Hepatocyte (in vitro differentiated cells): ENCODE data around the gene LRRC47. TPM values are rescaled to one million over a fixed set of nuclear protein-coding genes. Genes with fewer than 3 reads are reported as not detected.

Source experiments
- DNase-seq: peaks from one replicate; pipeline ENCODE4 v3.0.0-alpha.2; 2016; ENCODE audit warnings: low spot score
- H2AFZ ChIP-seq: fragments of 200-600 bp; sonication (generic); 2 replicates; pipeline ENCODE4 v1.6.0; 2016; ENCODE audit warnings: antibody characterized with exemption, mild to moderate bottlenecking
- H3K27ac ChIP-seq: fragments of 200-600 bp; sonication (generic); 2 replicates; pipeline ENCODE4 v1.5.1; 2016; ENCODE audit warnings: mild to moderate bottlenecking
- H3K27me3 ChIP-seq: fragments of 200-600 bp; sonication (generic); 2 replicates; pipeline ENCODE4 v1.6.1; 2016
- H3K36me3 ChIP-seq: fragments of 200-600 bp; sonication (generic); replicated peaks from 2 replicates; pipeline ENCODE4 v1.5.1; 2016; ENCODE audit warnings: low read depth; ENCODE audit not compliant: insufficient read depth
- H3K4me1 ChIP-seq: fragments of 200-600 bp; sonication (generic); 2 replicates; pipeline ENCODE4 v1.5.1; 2016; ENCODE audit warnings: mild to moderate bottlenecking, moderate library complexity; ENCODE audit not compliant: insufficient read depth
- H3K4me2 ChIP-seq: fragments of 200-600 bp; sonication (generic); 2 replicates; pipeline ENCODE4 v1.6.0; 2016
- H3K4me3 ChIP-seq: fragments of 200-600 bp; sonication (generic); 2 replicates; pipeline ENCODE4 v1.5.1; 2016; ENCODE audit warnings: mild to moderate bottlenecking
- H3K79me2 ChIP-seq: fragments of 200-600 bp; sonication (generic); 2 replicates; pipeline ENCODE4 v1.6.0; 2017; ENCODE audit warnings: mild to moderate bottlenecking
- H3K9me2 ChIP-seq: fragments of 200-600 bp; sonication (generic); replicated peaks from 2 replicates; pipeline ENCODE4 v1.6.0; 2017; ENCODE audit warnings: mild to moderate bottlenecking; ENCODE audit not compliant: insufficient read depth
- H3K9me3 ChIP-seq: fragments of 200-600 bp; sonication (generic); 2 replicates; pipeline ENCODE4 v1.5.1; 2016; ENCODE audit warnings: low read depth, mild to moderate bottlenecking
- H4K20me1 ChIP-seq: fragments of 200-600 bp; sonication (generic); 2 replicates; pipeline ENCODE4 v1.6.0; 2016; ENCODE audit warnings: mild to moderate bottlenecking; ENCODE audit not compliant: insufficient read depth, poor library complexity, severe bottlenecking
- CTCF ChIP-seq: fragments of 200-600 bp; sonication (generic); IDR thresholded peaks from 2 replicates; pipeline ENCODE4 v1.5.1; 2016; ENCODE audit warnings: antibody characterized with exemption, mild to moderate bottlenecking; ENCODE audit not compliant: poor library complexity
- EZH2 ChIP-seq: fragments of 200-600 bp; sonication (generic); IDR thresholded peaks from 2 replicates; pipeline ENCODE4 v1.6.1; 2016; ENCODE audit warnings: antibody characterized with exemption, mild to moderate bottlenecking, borderline replicate concordance
- EZH2phosphoT487 ChIP-seq: fragments of 200-600 bp; sonication (generic); IDR thresholded peaks from one replicate; pipeline ENCODE4 v1.6.1; 2018; ENCODE audit warnings: antibody characterized with exemption, mild to moderate bottlenecking, low read depth, moderate library complexity; ENCODE audit not compliant: unreplicated experiment, severe bottlenecking
- WGBS: methylation state at CpG from one replicate; pipeline ENCODE4 v1.1.6; 2016; ENCODE audit warnings: low lambda C conversion rate; ENCODE audit errors: missing lambda C conversion rate; 5-methylcytosine and 5-hydroxymethylcytosine counted together
- polyA plus RNA-seq: library from polyadenylated mRNA; unstranded; fragments of >200 nt; fragmentation: Nextera tagmentation; extraction: Ambion mirVana; gene quantifications from 2 replicates; pipeline ENCODE4 v1.2.1, GENCODE V29; 2016
- total RNA-seq: library from RNA; depleted of rRNA; stranded (reverse); fragments of >200 nt; gene quantifications from 2 replicates; pipeline ENCODE4 v1.2.3, GENCODE V29; 2014

LRRC47 gene
- total and polyA plus RNA-seq, 2 experiments from 2014 or later: 36.2 to 38.8 TPM

GRCh38 chr1:3817821-3818597, 21.7 kb upstream of the LRRC47 start:
- H3K4me2 ChIP-seq: no peak overlapping the region
- H3K9me2 ChIP-seq: no peaks in the 10 kb centered on the region
- H3K79me2 ChIP-seq: no peaks in the 10 kb centered on the region
- WGBS: 93% methylated on average over 28 of the region's 28 CpGs
- H3K36me3 ChIP-seq: no peaks in the 10 kb centered on the region
- no peaks in the 10 kb centered on the region for H4K20me1 ChIP-seq
- H2AFZ ChIP-seq: no peak overlapping the region
- DNase-seq: no peak
- H3K27ac ChIP-seq: no peak overlapping the region
- H3K27me3 ChIP-seq: no peaks in the 10 kb centered on the region
- TF ChIP-seq CTCF: no peak
- TF ChIP-seq EZH2phosphoT487: no peak
- no peak for TF ChIP-seq EZH2
- no peaks in the 10 kb centered on the region for H3K4me1 ChIP-seq
- no peaks in the 10 kb centered on the region for H3K9me3 ChIP-seq
- H3K4me3 ChIP-seq: no peak overlapping the region

- WGBS: 97% methylated on average over 16 of the region's 17 CpGs
- Histone ChIP-seq H3K4me1 (no peaks in the 10 kb centered on the region), H4K20me1 (no peaks in the 10 kb centered on the region), H3K36me3 (no peaks in the 10 kb centered on the region), H3K27me3 (no peaks in the 10 kb centered on the region), H3K4me3 (no peak overlapping the region), H3K79me2 (no peaks in the 10 kb centered on the region), H3K9me2 (no peaks in the 10 kb centered on the region), H3K9me3 (no peaks in the 10 kb centered on the region), H2AFZ (no peak overlapping the region), H3K27ac (no peak overlapping the region), H3K4me2 (no peak overlapping the region)
- DNase-seq: no peak
- TF ChIP-seq EZH2phosphoT487 (no peak), CTCF (no peak), EZH2 (no peak)
Observed at GRCh38 chr1:3817138-3817740, 20.9 kb upstream of the LRRC47 start.

GRCh38 chr1:3816331-3817137, 20.2 kb upstream of the LRRC47 start:
- H2AFZ ChIP-seq: no peak overlapping the region
- TF ChIP-seq CTCF (no peak), EZH2 (no peak), EZH2phosphoT487 (no peak)
- no peaks in the 10 kb centered on the region for H3K4me1 ChIP-seq
- no peak overlapping the region for H3K4me2 ChIP-seq
- H3K27me3 ChIP-seq: no peaks in the 10 kb centered on the region
- no peak for DNase-seq
- H3K9me3 ChIP-seq: no peaks in the 10 kb centered on the region
- no peaks in the 10 kb centered on the region for H3K79me2 ChIP-seq
- WGBS: 92% methylated on average over 38 of the region's 38 CpGs
- no peaks in the 10 kb centered on the region for H3K36me3 ChIP-seq
- no peak overlapping the region for H3K27ac ChIP-seq
- H3K9me2 ChIP-seq: no peaks in the 10 kb centered on the region
- no peak overlapping the region for H3K4me3 ChIP-seq
- no peaks in the 10 kb centered on the region for H4K20me1 ChIP-seq
